ENCODE results near the gene ABHD13. TPM values are rescaled to one million over a fixed set of nuclear protein-coding genes. Genes with fewer than 3 reads are reported as not detected.
A peak's percentile ranks its signal among the peaks of the same experiment; 100 is the strongest.

Gene ABHD13
- 5.6 and 5.7 TPM in 2 replicates for polyA plus RNA-seq (2013)

- WGBS (ENCODE audit: extremely low coverage, insufficient coverage, insufficient read length) = no CpG with 5 or more reads among the region's 93 CpGs
- H4K8ac ChIP-seq (ENCODE audit: low read depth, low read length) = peak within 1 kb of the TSS; percentile 98
- peak; percentile 85 to 94 for DNase-seq
Measured at GRCh38 chr13:108218044-108218974, at the start of gene ABHD13. TSS of gene ABHD13 (plus strand) at chr13:108218392. CDS start at chr13:108229219, 10,827 bp downstream.

GRCh38 chr13:108168929-108169328, 49.3 kb upstream of the ABHD13 start:
- H3K9me3 ChIP-seq (ENCODE audit: insufficient read depth, low read depth, low read length) = peaks cover 3% of the 10 kb centered on the region
- H2BK5ac ChIP-seq (ENCODE audit: low read depth, low read length, poor library complexity) = no peak overlapping the region
- H2AK5ac ChIP-seq (ENCODE audit: low read length) = no peak overlapping the region
- no peaks in the 10 kb centered on the region for H3K4me1 ChIP-seq (ENCODE audit: control insufficient read depth in 1 of 2, insufficient read depth in 2 of 2, low read length in 2 of 2)
- WGBS (ENCODE audit: extremely low coverage, insufficient coverage, insufficient read length) = no CpG with 5 or more reads among the region's 3 CpGs
- no peak overlapping the region for H3K23ac ChIP-seq (ENCODE audit: low read length)
- no peaks in the 10 kb centered on the region for H3K27me3 ChIP-seq (ENCODE audit: insufficient read depth, low read length)
- no peak for DNase-seq
- H4K8ac ChIP-seq (ENCODE audit: low read depth, low read length) = no peak overlapping the region
- no peak overlapping the region for H3K9ac ChIP-seq (ENCODE audit: low read length)
- H3K4me2 ChIP-seq (ENCODE audit: low read length) = no peak overlapping the region
- H3K4ac ChIP-seq (ENCODE audit: low read depth, low read length) = no peak overlapping the region
- H3K27ac ChIP-seq (ENCODE audit: low read depth, low read length) = no peak overlapping the region
- no peaks in the 10 kb centered on the region for H3K36me3 ChIP-seq (ENCODE audit: control insufficient read depth in 1 of 2, insufficient read depth in 2 of 2, low read length in 2 of 2)
- H3K14ac ChIP-seq (ENCODE audit: low read length) = no peak overlapping the region
- H3K79me2 ChIP-seq (ENCODE audit: control insufficient read depth, insufficient read depth, low read length, poor library complexity) = no peaks in the 10 kb centered on the region
- no peak overlapping the region for H4K91ac ChIP-seq (ENCODE audit: low read depth, low read length)
- H2AFZ ChIP-seq (ENCODE audit: insufficient read depth, low read length, poor library complexity) = no peak overlapping the region
- H3K4me3 ChIP-seq (ENCODE audit: low read depth, low read length) = no peak overlapping the region
- H2BK120ac ChIP-seq (ENCODE audit: insufficient read depth, low read length, poor library complexity) = no peak overlapping the region
- no peak overlapping the region for H2BK12ac ChIP-seq (ENCODE audit: low read length)
- no peak overlapping the region for H4K12ac ChIP-seq (ENCODE audit: low read depth, low read length)
- no peak overlapping the region for H3K18ac ChIP-seq (ENCODE audit: low read length)
- no peaks in the 10 kb centered on the region for H3K79me1 ChIP-seq (ENCODE audit: low read length)

More at GRCh38 chr13:108218044-108218974, at the start of gene ABHD13:
- H4K12ac ChIP-seq (ENCODE audit: low read depth, low read length) = peak within 1 kb of the TSS; percentile 97
- peaks cover 0 to 2% of the 10 kb centered on the region in 2 experiments for H3K4me1 ChIP-seq (ENCODE audit: control insufficient read depth in 1 of 2, insufficient read depth in 2 of 2, low read length in 2 of 2)
- peak within 1 kb of the TSS; percentile 90 for H3K18ac ChIP-seq (ENCODE audit: low read length)
- H3K79me1 ChIP-seq (ENCODE audit: low read length) = peaks cover 9% of the 10 kb centered on the region
- peak within 1 kb of the TSS; percentile 46 for H3K27ac ChIP-seq (ENCODE audit: low read depth, low read length)
- peak within 1 kb of the TSS; percentile 89 for H3K9ac ChIP-seq (ENCODE audit: low read length)
- H3K9me3 ChIP-seq (ENCODE audit: insufficient read depth, low read depth, low read length) = no peaks in the 10 kb centered on the region
- H2BK120ac ChIP-seq (ENCODE audit: insufficient read depth, low read length, poor library complexity) = peak within 1 kb of the TSS; percentile 95
- peak within 1 kb of the TSS; percentile 90 for H3K4me3 ChIP-seq (ENCODE audit: low read depth, low read length)
- no peak within 1 kb of the TSS for H3K23ac ChIP-seq (ENCODE audit: low read length)
- peak within 1 kb of the TSS; percentile 78 for H4K91ac ChIP-seq (ENCODE audit: low read depth, low read length)
- peak within 1 kb of the TSS; percentile 59 for H2BK12ac ChIP-seq (ENCODE audit: low read length)
- peak within 1 kb of the TSS; percentile 87 for H2AFZ ChIP-seq (ENCODE audit: insufficient read depth, low read length, poor library complexity)
- H2BK5ac ChIP-seq (ENCODE audit: low read depth, low read length, poor library complexity) = peak within 1 kb of the TSS; percentile 61
- no peaks in the 10 kb centered on the region for H3K27me3 ChIP-seq (ENCODE audit: insufficient read depth, low read length)
- peak within 1 kb of the TSS; percentile 97 for H3K14ac ChIP-seq (ENCODE audit: low read length)
- H3K4me2 ChIP-seq (ENCODE audit: low read length) = peak within 1 kb of the TSS; percentile 89
- peak within 1 kb of the TSS; percentile 77 for H2AK5ac ChIP-seq (ENCODE audit: low read length)
- peaks cover 10% of the 10 kb centered on the region for H3K79me2 ChIP-seq (ENCODE audit: control insufficient read depth, insufficient read depth, low read length, poor library complexity)
- no peaks in the 10 kb centered on the region for H3K36me3 ChIP-seq (ENCODE audit: control insufficient read depth in 1 of 2, insufficient read depth in 2 of 2, low read length in 2 of 2)
- H3K4ac ChIP-seq (ENCODE audit: low read depth, low read length) = peak within 1 kb of the TSS; percentile 95

- DNase-seq = peak in 1 of 2 donors; percentile 48
- Histone ChIP-seq H3K79me1 (ENCODE audit: low read length) (no peaks in the 10 kb centered on the region), H4K91ac (ENCODE audit: low read depth, low read length) (no peak overlapping the region), H3K9ac (ENCODE audit: low read length) (no peak overlapping the region), H3K4me3 (ENCODE audit: low read depth, low read length) (no peak overlapping the region), H3K4me1 (ENCODE audit: control insufficient read depth in 1 of 2, insufficient read depth in 2 of 2, low read length in 2 of 2) (no peaks in the 10 kb centered on the region), H2BK120ac (ENCODE audit: insufficient read depth, low read length, poor library complexity) (no peak overlapping the region), H2AK5ac (ENCODE audit: low read length) (no peak overlapping the region), H3K27ac (ENCODE audit: low read depth, low read length) (no peak overlapping the region), H3K36me3 (ENCODE audit: control insufficient read depth in 1 of 2, insufficient read depth in 2 of 2, low read length in 2 of 2) (no peaks in the 10 kb centered on the region), H3K14ac (ENCODE audit: low read length) (no peak overlapping the region), H3K4me2 (ENCODE audit: low read length) (no peak overlapping the region), H4K8ac (ENCODE audit: low read depth, low read length) (no peak overlapping the region), H2BK12ac (ENCODE audit: low read length) (no peak overlapping the region), H3K18ac (ENCODE audit: low read length) (no peak overlapping the region), H3K9me3 (ENCODE audit: insufficient read depth, low read depth, low read length) (peaks cover 3% of the 10 kb centered on the region), H2BK5ac (ENCODE audit: low read depth, low read length, poor library complexity) (no peak overlapping the region), H3K23ac (ENCODE audit: low read length) (no peak overlapping the region), H4K12ac (ENCODE audit: low read depth, low read length) (no peak overlapping the region), H3K79me2 (ENCODE audit: control insufficient read depth, insufficient read depth, low read length, poor library complexity) (no peaks in the 10 kb centered on the region), H2AFZ (ENCODE audit: insufficient read depth, low read length, poor library complexity) (no peak overlapping the region), H3K27me3 (ENCODE audit: insufficient read depth, low read length) (no peaks in the 10 kb centered on the region), H3K4ac (ENCODE audit: low read depth, low read length) (no peak overlapping the region)
- WGBS (ENCODE audit: extremely low coverage, insufficient coverage, insufficient read length) = no CpG with 5 or more reads among the region's 8 CpGs
Measured at GRCh38 chr13:108176685-108177274, 41.4 kb upstream of the ABHD13 start.

GRCh38 chr13:108178078-108178477, 40.1 kb upstream of the ABHD13 start:
- H2AK5ac ChIP-seq (ENCODE audit: low read length) = no peak overlapping the region
- H3K18ac ChIP-seq (ENCODE audit: low read length) = no peak overlapping the region
- H3K23ac ChIP-seq (ENCODE audit: low read length) = no peak overlapping the region
- no peak overlapping the region for H4K91ac ChIP-seq (ENCODE audit: low read depth, low read length)
- no peak overlapping the region for H3K14ac ChIP-seq (ENCODE audit: low read length)
- no peaks in the 10 kb centered on the region for H3K27me3 ChIP-seq (ENCODE audit: insufficient read depth, low read length)
- H3K36me3 ChIP-seq (ENCODE audit: control insufficient read depth in 1 of 2, insufficient read depth in 2 of 2, low read length in 2 of 2) = no peaks in the 10 kb centered on the region
- no peaks in the 10 kb centered on the region for H3K79me1 ChIP-seq (ENCODE audit: low read length)
- H3K79me2 ChIP-seq (ENCODE audit: control insufficient read depth, insufficient read depth, low read length, poor library complexity) = no peaks in the 10 kb centered on the region
- no peak overlapping the region for H3K27ac ChIP-seq (ENCODE audit: low read depth, low read length)
- peaks cover 2% of the 10 kb centered on the region for H3K9me3 ChIP-seq (ENCODE audit: insufficient read depth, low read depth, low read length)
- H3K4me2 ChIP-seq (ENCODE audit: low read length) = no peak overlapping the region
- no peak overlapping the region for H3K4me3 ChIP-seq (ENCODE audit: low read depth, low read length)
- no peak overlapping the region for H2BK120ac ChIP-seq (ENCODE audit: insufficient read depth, low read length, poor library complexity)
- no peak overlapping the region for H3K4ac ChIP-seq (ENCODE audit: low read depth, low read length)
- DNase-seq = no peak
- no peak overlapping the region for H2BK5ac ChIP-seq (ENCODE audit: low read depth, low read length, poor library complexity)
- H2BK12ac ChIP-seq (ENCODE audit: low read length) = no peak overlapping the region
- H4K8ac ChIP-seq (ENCODE audit: low read depth, low read length) = no peak overlapping the region
- no peak overlapping the region for H3K9ac ChIP-seq (ENCODE audit: low read length)
- H2AFZ ChIP-seq (ENCODE audit: insufficient read depth, low read length, poor library complexity) = no peak overlapping the region
- WGBS (ENCODE audit: extremely low coverage, insufficient coverage, insufficient read length) = no CpG with 5 or more reads among the region's 9 CpGs
- no peaks in the 10 kb centered on the region for H3K4me1 ChIP-seq (ENCODE audit: control insufficient read depth in 1 of 2, insufficient read depth in 2 of 2, low read length in 2 of 2)
- H4K12ac ChIP-seq (ENCODE audit: low read depth, low read length) = no peak overlapping the region
